Measurements from ENCODE around the gene RGP1.

RGP1 gene

DNA sequence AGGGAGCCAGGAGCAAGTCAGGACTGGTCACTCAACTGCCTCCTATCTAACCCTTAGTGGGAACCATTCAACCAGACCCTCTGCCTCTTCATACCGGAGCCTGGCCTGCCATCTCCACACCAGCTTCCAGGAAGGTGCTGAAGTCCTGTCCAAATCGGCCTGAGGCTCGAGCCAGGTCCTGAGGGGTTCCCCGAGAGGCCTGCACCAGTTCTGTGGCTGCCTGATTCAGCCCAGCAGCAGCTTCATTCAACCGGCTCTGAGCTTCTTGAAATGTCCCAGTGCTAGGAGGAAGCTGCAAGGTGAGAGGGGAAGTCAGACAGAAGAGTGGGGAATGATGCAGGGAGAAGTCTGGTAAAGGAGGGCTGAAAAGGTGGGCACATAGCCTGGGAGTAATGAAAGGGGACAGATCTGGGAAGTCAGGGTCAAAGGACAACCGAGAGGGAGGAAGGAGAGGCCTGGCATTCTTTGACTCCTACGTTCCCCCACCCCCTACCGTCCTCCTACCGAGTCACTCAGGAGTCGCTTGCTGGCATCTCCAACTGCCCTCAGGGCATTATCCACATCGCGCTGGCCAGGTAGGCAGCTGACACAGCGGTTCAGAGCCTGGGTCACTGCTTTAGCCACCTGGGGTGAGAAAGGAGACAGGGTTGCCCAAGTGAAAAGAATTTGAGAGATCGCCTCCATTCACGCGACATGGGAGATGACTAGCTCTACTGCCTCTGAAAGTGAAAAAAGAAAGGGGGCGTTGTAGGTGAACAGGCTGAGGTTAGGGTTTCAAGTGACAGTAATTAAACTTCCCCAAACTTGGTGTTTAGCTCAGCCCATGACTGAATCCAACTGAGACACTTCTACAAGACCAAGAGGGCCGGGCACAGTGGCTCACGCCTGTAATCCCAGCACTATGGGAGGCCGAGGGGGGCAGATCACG, 37.3 kb upstream of the RGP1 start:
- H3K36me3 ChIP-seq (ENCODE audit: control insufficient read depth, insufficient read depth, low read length) = peaks cover 58% of the 10 kb centered on the region
- no peak overlapping the region for H3K4me3 ChIP-seq (replicated peaks; ENCODE audit: low read depth, low read length)
- H3K27me3 ChIP-seq (replicated peaks; ENCODE audit: control insufficient read depth, insufficient read depth, low read length) = no peaks in the 10 kb centered on the region
- DNase-seq (ENCODE audit: extremely low read depth, insufficient read length) = no peak
- TF ChIP-seq, protein P1, sequence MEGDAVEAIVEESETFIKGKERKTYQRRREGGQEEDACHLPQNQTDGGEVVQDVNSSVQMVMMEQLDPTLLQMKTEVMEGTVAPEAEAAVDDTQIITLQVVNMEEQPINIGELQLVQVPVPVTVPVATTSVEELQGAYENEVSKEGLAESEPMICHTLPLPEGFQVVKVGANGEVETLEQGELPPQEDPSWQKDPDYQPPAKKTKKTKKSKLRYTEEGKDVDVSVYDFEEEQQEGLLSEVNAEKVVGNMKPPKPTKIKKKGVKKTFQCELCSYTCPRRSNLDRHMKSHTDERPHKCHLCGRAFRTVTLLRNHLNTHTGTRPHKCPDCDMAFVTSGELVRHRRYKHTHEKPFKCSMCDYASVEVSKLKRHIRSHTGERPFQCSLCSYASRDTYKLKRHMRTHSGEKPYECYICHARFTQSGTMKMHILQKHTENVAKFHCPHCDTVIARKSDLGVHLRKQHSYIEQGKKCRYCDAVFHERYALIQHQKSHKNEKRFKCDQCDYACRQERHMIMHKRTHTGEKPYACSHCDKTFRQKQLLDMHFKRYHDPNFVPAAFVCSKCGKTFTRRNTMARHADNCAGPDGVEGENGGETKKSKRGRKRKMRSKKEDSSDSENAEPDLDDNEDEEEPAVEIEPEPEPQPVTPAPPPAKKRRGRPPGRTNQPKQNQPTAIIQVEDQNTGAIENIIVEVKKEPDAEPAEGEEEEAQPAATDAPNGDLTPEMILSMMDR (IDR thresholded peaks at IDR 0.05; ENCODE audit: insufficient read depth, low read length, poor library complexity, severe bottlenecking) = peak; percentile 2

DNA sequence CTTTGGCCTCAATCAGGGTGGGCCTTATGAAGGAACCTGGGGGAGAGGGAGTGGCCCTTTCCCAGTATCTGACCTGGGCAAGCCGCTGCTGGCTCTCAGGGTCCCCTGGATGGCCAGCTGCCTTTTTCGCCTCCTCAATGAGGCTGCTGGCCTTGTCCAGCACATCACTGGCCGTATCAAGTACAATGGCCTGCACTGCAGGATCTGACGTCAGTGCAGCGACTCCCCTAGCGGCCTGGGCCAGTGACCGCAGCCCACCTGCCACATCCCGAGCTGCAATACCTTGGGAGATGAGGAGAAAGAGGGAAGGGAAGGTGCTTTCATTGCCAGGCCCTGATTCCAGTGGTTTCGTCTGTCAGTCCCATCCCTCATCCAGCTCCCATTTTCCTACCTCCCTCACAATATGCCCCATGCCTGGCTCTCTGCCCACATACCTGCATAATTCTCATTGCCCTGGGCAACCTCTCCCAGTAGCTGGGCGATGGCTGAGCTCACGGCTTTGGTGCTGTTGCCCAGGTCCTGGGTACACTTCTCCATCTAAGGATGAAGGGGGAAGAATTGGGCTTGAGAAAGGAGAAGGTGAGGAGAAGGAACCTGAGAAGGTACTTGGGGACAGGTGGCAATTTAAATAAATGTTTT, 36.2 kb upstream of the RGP1 start:
- DNase-seq (ENCODE audit: extremely low read depth, insufficient read length) = no peak
- no peaks in the 10 kb centered on the region for H3K27me3 ChIP-seq (replicated peaks; ENCODE audit: control insufficient read depth, insufficient read depth, low read length)
- TF ChIP-seq, protein P1 (IDR thresholded peaks at IDR 0.05; ENCODE audit: insufficient read depth, low read length, poor library complexity, severe bottlenecking) = no peak
- peaks cover 58% of the 10 kb centered on the region for H3K36me3 ChIP-seq (ENCODE audit: control insufficient read depth, insufficient read depth, low read length)
- no peak overlapping the region for H3K4me3 ChIP-seq (replicated peaks; ENCODE audit: low read depth, low read length)

DNA sequence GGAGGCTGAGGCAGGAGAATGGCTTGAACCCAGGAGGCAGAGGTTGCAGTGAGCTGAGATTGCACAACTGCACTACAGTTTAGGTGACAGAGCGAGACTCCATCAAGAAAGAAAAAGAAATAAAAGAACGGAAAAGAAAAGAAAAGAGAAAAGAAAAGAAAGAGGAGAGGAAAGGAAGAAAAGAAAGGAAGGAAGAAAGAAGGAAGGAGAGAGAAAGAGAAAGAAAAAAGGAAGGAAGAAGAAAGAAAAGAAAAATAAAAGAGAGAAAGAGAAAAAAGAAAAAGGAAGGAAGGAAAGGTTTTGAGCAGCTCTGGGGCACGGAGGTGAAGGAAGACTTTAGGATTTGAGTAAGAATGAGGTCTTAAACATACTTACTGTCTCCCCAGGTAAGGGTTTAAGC, 35.5 kb upstream of the RGP1 start:
- peaks cover 60% of the 10 kb centered on the region for H3K36me3 ChIP-seq (ENCODE audit: control insufficient read depth, insufficient read depth, low read length)
- no peaks in the 10 kb centered on the region for H3K27me3 ChIP-seq (replicated peaks; ENCODE audit: control insufficient read depth, insufficient read depth, low read length)
- no peak overlapping the region for H3K4me3 ChIP-seq (replicated peaks; ENCODE audit: low read depth, low read length)
- TF ChIP-seq, protein P1 (IDR thresholded peaks at IDR 0.05; ENCODE audit: insufficient read depth, low read length, poor library complexity, severe bottlenecking) = no peak
- DNase-seq (ENCODE audit: extremely low read depth, insufficient read length) = no peak

DNA sequence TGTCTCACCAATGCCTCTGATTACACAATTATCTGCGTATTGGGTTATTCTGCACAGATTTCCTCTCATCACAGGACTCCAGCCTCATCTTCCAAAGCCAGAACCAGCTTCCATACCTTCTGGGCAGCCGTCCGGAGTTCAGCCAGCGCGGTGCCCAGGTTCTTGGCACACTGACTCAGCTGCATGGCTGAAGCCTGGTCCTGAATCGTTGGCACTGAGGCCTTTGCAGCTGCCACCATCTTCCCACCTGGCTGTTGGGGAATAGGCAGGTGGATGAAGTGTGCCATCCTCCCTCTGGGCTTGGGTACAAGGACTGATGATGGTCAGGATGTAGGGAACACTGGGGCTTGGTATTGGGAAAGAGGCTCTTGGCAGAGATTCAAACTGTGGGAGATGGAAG, 35.0 kb upstream of the RGP1 start:
- no peaks in the 10 kb centered on the region for H3K27me3 ChIP-seq (replicated peaks; ENCODE audit: control insufficient read depth, insufficient read depth, low read length)
- TF ChIP-seq, protein P1 (IDR thresholded peaks at IDR 0.05; ENCODE audit: insufficient read depth, low read length, poor library complexity, severe bottlenecking) = no peak
- H3K36me3 ChIP-seq (ENCODE audit: control insufficient read depth, insufficient read depth, low read length) = peaks cover 65% of the 10 kb centered on the region
- no peak overlapping the region for H3K4me3 ChIP-seq (replicated peaks; ENCODE audit: low read depth, low read length)
- no peak for DNase-seq (ENCODE audit: extremely low read depth, insufficient read length)

DNA sequence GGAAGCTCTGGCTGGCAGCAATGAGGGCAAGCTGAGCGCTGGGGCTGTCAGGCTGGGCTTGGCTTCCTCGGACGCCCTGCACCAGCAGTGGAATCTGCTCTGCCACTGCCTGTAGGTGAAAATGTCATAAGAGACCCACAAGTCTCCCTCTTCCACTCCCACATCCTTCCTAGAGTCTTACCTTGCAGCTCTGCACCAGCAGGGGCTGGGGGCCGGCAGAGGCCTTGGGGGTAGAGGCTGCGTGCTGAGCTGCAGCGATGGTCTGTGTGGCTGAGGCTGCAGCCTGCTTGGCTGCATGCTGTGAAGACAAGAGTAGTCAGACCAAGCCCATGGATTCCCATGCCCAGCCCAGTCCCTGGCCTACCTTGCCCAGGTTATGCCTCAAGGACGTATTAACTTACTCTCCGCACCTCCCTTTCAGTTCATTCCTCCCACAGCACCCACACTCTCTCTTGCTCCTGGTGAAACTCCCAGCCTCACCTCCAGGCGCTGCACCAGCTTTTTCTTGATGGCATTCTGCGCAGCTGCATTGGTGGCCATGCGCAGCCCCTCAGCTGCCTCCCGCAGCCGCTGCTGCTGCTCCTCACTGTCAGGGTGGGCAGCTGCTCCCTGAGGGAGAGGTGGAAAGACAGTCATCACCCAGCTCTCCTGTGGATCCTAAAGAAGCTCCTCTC, 34.4 kb upstream of the RGP1 start:
- no peak for DNase-seq (ENCODE audit: extremely low read depth, insufficient read length)
- Histone ChIP-seq H3K4me3 (replicated peaks; ENCODE audit: low read depth, low read length) (no peak overlapping the region), H3K27me3 (replicated peaks; ENCODE audit: control insufficient read depth, insufficient read depth, low read length) (no peaks in the 10 kb centered on the region), H3K36me3 (ENCODE audit: control insufficient read depth, insufficient read depth, low read length) (peaks cover 71% of the 10 kb centered on the region)
- TF ChIP-seq, protein P1 (IDR thresholded peaks at IDR 0.05; ENCODE audit: insufficient read depth, low read length, poor library complexity, severe bottlenecking) = no peak
